Neural progenitor cell (in vitro differentiated cells): ENCODE measurements around the gene UCMA.

Experiments
- CTCF ChIP-seq: fragments of 200-600 bp; sonication (generic); IDR thresholded peaks from 2 replicates; pipeline ENCODE4 v1.5.1; 2017; ENCODE audit warnings: antibody characterized with exemption, mild to moderate bottlenecking
- EZH2 ChIP-seq: fragments of 200-600 bp; sonication (generic); IDR thresholded peaks from 2 replicates; pipeline ENCODE4 v1.6.1; 2017; ENCODE audit warnings: antibody characterized with exemption, mild to moderate bottlenecking, moderate library complexity
- EZH2phosphoT487 ChIP-seq: fragments of 200-600 bp; sonication (generic); IDR thresholded peaks from 2 replicates; pipeline ENCODE4 v1.6.1; 2017; ENCODE audit warnings: antibody characterized with exemption

GRCh38 chr10:13184276-13184675 is 49.9 kb downstream of the UCMA start:
- no peak for TF ChIP-seq EZH2phosphoT487
- TF ChIP-seq CTCF, result no peak
- no peak for TF ChIP-seq EZH2
